Skeletal muscle cell (primary cell): ENCODE measurements around the gene ZNF302.
A peak's percentile ranks its signal among the peaks of the same experiment; 100 is the strongest.

Experiments used
- DNase-seq: peaks from one replicate; pipeline ENCODE4 v3.0.0-alpha.2; 2010; ENCODE audit warnings: low read depth
- H3K4me3 ChIP-seq: 2 replicates; pipeline ENCODE4 v1.5.1; 2011; ENCODE audit warnings: low read depth, mild to moderate bottlenecking, control low read depth, low read length, moderate library complexity

ZNF302 gene

DNA sequence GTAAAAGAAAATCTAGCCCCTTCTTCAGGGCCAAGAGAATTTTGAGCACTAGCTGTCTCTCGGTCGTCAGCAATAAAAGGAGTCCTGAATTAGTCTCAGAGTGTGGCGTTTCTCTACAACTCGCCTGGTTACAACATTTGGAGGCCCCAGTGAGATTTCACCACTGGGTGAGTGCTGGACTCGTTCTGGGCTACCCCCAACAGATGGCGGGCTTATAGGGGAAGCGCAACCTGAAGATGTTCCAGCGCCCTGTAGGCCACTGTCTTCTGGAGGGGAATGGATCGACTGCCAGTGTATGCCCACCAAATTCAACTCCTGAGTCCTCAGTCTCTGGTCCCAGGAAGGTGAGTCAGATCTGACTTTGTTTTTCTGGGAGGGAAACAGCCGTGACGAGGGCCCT is 44.9 kb downstream of the ZNF302 start:
- no peak for DNase-seq
- no peak overlapping the region for H3K4me3 ChIP-seq

DNA sequence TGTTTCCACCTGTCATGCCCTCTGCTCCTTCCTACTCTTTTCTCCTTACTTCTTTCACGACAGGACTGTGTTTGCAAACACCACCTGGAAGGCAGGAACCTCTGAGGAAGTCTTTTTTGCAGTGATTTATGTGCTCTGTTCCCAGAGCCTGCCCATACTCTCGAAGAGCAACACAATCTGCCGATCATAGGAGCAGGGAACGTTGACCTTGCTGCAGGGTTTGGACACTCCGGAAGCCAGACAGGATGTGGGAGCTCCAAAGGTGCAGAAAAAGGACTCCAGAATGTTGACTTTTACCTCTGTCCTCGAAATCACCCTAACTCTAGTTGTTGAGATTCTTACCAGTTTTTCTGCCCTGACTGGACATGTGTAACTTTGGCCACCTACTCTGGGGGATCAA is 47.9 kb downstream of the ZNF302 start:
- H3K4me3 ChIP-seq: no peak overlapping the region
- no peak for DNase-seq

DNA sequence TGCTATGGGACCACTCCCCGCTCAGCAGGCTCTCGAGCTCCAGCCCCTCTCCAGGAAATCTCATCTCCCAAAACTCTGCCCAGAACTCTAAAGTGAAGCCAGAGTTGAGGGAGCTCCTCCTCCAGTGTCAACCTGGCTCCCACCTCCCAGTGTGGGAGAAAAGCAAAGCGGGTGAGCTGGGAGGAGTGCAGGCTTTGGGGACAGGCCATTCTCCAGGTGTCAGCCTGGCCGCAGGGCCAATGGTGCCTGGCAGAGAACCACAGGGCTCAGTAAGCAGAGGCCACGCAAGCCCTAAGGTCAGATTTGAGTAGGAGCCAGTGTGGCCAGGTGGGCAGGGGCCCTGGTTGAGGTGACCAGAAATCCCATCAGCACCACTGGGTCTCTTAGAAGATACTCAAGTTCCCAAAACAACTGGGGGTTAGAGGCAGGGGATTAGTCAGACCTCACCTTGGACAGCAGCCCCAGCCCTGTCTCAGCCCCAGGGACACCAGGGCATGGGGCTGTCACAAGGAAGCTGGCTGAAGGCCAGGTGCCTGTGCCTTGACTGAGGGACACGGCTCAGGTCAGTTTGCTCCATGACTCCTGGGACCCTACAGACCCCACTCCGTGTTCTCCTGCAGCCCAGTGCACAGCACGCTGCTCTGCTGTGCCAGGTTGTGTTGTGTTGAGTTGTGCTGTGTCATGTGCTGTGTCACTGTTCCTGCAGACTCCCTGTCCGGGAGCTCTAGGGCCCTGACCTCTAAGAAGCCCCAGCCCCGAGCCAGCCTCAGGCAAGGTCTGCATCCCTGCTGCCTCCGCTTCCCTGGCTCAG is 53.7 kb downstream of the ZNF302 start:
- no peak overlapping the region for H3K4me3 ChIP-seq
- DNase-seq: no peak

DNA sequence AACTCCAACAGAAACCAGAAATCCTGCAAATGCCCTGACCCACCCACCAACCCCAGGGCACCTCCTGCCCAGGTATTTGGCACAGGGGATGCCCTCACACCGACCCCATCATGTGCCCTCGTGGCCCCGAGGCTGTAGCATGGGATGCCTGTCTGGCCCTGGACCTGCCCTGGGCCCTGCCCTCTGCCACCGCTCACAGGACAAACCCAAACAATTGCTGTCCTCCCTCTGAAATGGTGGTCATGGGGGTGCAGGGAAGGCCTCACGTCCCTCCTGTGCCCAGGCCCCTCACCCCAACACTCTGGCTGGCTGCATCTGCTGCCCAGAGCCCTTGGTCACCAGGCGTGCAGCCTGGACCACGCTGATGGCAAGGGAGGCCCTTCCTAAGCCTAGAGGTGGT is 54.5 kb downstream of the ZNF302 start:
- no peak for DNase-seq
- H3K4me3 ChIP-seq: no peak overlapping the region

DNA sequence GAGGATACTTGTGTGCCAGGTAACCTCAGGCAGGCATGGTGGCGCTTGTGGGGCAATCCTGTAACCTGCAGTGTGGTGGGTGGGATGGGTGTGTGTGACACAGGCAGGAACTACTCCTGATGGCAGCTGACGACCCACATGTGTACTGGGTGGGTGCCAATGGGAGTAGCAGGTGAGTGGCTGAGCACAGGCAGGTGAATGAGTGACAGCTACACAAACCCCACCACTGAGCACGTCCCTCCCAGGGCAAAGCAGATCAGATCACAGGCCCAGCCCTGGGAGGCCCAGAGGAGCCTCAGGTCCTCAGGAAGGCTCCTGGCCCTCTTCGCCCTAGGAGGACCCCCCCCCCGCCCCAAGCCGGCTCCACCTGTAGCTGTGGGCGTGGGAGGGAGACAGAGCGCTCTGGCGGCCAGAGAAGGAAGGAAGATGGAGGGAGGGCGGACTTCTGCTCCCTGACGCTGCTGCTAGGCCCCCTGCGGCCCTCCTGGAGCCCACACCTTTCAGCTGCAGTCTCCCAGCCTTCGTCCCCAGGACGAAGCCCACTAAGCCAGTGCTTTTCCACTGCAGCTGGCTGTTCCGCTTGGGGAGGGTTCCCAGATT is 55.2 kb downstream of the ZNF302 start:
- no peak for DNase-seq
- H3K4me3 ChIP-seq: peak overlapping the region; percentile 50

DNA sequence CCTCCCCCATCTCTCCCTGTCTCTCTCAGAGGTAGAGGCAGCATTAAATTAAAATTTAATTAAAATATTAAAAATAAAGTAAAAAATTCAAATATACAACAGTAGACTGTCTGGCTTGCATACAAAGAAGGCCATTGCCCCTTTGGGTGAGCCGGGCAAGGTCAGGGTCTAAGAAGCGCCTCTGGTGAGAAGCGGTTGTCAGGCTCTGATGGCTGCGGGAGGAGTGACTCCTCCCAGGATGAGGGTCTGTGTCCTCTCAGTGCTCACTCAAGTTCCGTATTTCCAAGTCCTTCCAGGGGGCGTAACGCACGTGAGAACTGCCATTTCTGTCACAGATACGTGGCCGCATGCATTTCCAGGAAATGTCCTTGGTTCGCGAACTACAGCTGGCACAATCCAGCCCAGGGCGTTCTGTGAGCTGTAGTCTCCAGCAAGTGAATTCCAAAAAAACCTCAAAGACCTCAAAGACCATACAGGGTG is 55.8 kb downstream of the ZNF302 start:
- H3K4me3 ChIP-seq: peak overlapping the region; percentile 50
- no peak for DNase-seq

DNA sequence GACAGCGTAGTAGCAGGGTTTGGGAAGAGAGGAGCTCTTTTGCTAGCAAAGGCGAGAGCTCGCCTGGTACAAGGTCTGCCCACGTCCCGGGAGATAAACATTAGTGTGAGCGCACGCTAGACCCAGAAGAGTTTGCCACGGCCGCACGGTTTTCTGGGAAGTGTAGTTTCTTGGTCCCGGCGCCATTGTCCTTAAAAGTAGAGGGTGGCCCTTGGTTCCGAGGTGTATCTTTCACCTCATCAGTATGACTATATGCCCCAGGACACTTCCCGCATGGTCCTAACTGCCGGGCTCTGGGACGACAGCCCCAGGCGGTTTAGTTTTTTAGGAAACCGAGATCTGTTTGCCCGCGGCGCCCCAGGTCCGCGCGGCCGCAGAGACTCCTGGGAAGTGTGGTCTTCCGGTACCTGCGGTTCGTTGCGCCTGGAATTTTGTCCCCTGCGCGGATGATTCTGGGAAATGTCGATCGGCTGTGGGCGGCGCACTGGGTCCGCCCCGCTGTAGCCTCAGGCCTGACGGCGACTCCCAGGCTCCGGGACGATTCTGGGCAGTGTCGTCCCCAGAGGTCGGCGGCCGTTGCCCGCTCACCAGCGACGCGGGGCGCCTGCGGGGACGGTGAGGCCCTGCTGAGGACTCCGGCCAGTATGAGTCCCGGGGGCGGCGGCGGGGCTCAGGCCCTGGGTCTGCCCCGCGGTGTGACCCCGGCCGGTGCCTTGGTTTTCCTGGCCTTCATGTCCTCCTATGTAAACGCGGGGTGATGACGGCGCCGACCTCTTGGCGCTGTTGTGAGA is 56.5 kb downstream of the ZNF302 start, which contains the start of gene ZNF181:
TSS of gene ZNF181 (plus strand) at position 498 of the 791 bp plus-strand sequence. CDS start 795 bp downstream, outside the sequence.
- peak; percentile 64 for DNase-seq
- H3K4me3 ChIP-seq: peak within 1 kb of the TSS; percentile 50

DNA sequence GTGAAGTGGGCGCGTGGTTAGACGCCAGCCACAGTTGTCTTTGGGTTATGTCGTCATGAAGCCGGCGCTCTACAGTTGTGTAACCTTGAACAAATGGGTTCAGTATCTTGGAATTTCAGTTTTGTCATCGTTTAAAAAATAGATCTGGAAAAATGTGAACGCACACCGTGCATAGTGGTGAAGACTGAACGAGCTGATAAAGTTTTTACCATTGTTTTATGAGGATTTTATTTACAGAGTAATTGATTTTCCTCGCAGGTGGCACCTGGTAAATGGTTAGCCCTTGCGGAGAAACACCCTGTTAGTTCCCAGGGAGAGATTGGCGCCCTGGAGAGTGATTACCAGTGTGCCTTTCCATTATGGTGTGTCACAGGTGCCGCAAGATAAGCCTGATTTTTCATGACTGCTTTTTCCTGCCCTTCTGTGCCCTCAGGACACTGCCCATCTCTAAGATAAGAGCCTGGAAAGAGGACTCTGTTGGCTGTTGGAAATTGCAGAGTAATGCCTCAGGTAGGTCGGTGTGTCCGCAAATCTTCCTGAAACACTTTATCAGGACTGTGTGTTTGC is 57.1 kb downstream of the ZNF302 start:
- H3K4me3 ChIP-seq: peak overlapping the region; percentile 50
- DNase-seq: peak; percentile 54
